ENCODE data around the gene TJP3. TPM values are rescaled to one million over a fixed set of nuclear protein-coding genes. Genes with fewer than 3 reads are reported as not detected.

TJP3 gene
- total and polyA plus RNA-seq, 10 of the 15 experiments (the other 5 are each of a cell fraction or from before 2014, with no cell fraction given): 0.04 to 1.2 (median 0.29) TPM; not detected in 6

GRCh38 chr19:3678188-3678587 is 30.0 kb upstream of the TJP3 start:
- no peak overlapping the region for H3K27ac ChIP-seq (ENCODE audit: control insufficient read depth, insufficient read depth)
- in situ Hi-C loops (cut with MboI) (no loop called here), intact Hi-C loops (cut with micrococcal nuclease; ENCODE audit: unreplicated experiment) (no loop called here)
- H3K4me1 ChIP-seq (ENCODE audit: control insufficient read depth, insufficient read depth, low read length): peaks cover 1% of the 10 kb centered on the region; the same call in 1 of the 2 replicates
- whole genome bisulfite sequencing (ENCODE audit: insufficient coverage, insufficient replicate concordance, low lambda C conversion rate, missing lambda C conversion rate): 70% methylated on average over 2 of the region's 3 CpGs
- H3K79me2 ChIP-seq (ENCODE audit: control insufficient read depth, insufficient read depth, low read length): no peaks in the 10 kb centered on the region
- RAD21 ChIA-PET (ENCODE audit: unreplicated experiment): no interaction called here
- H3K4me3 ChIP-seq: no peak overlapping the region
- no peak overlapping the region for H2AFZ ChIP-seq (ENCODE audit: control insufficient read depth, low read depth, low read length)
- FAIRE-seq: no peak
- ATAC-seq: no peak
- no peaks in the 10 kb centered on the region for H3K27me3 ChIP-seq (replicated peaks in 1 of 2; ENCODE audit: control insufficient read depth in 2 of 2, insufficient read depth in 2 of 2, low read length in 1 of 2)
- no peak for TF ChIP-seq SUZ12 (IDR thresholded peaks at IDR 0.05; ENCODE audit: unreplicated experiment)
- no peak for TF ChIP-seq ZSCAN29 (IDR thresholded peaks at IDR 0.05)
- no peak for TF ChIP-seq BHLHE40 (IDR thresholded peaks at IDR 0.05; ENCODE audit: borderline replicate concordance in 1 of 2, low read depth in 2 of 2, low read length in 1 of 2)
- TF ChIP-seq BCLAF1 (IDR thresholded peaks at IDR 0.05): no peak
- TF ChIP-seq ATF2 (IDR thresholded peaks at IDR 0.05; ENCODE audit: low read length): no peak
- no peak for TF ChIP-seq CEBPZ (IDR thresholded peaks at IDR 0.05; ENCODE audit: low read depth, low read length)
- no peak for TF ChIP-seq PAX8 (IDR thresholded peaks at IDR 0.05)
- TF ChIP-seq RB1 (IDR thresholded peaks at IDR 0.05; ENCODE audit: borderline replicate concordance): no peak
- TF ChIP-seq MYB (IDR thresholded peaks at IDR 0.05; ENCODE audit: borderline replicate concordance, low read depth, low read length): no peak
- TF ChIP-seq KLF5 (IDR thresholded peaks at IDR 0.05; ENCODE audit: partially characterized antibody): no peak
- TF ChIP-seq POLR2AphosphoS5 (IDR thresholded peaks at IDR 0.05; ENCODE audit: low read length): no peak
- TF ChIP-seq SIX5 (IDR thresholded peaks at IDR 0.05; ENCODE audit: low read depth, low read length, severe bottlenecking): no peak
- H3K9ac ChIP-seq (ENCODE audit: control insufficient read depth, insufficient read depth, low read length): no peak overlapping the region
- CTCF ChIA-PET: no interaction called here
- H3K9me3 ChIP-seq (replicated peaks; ENCODE audit: control insufficient read depth, insufficient read depth, low read length): no peaks in the 10 kb centered on the region
- SMC1A ChIA-PET (ENCODE audit: uncharacterized antibody, unreplicated experiment): no interaction called here
- POLR2A ChIA-PET: no interaction called here
- H3K36me3 ChIP-seq (ENCODE audit: control insufficient read depth in 2 of 2, insufficient read depth in 2 of 2, low read length in 1 of 2): no peaks in the 10 kb centered on the region; a peak in 1 of 4 replicates
- H3K4me2 ChIP-seq (ENCODE audit: control insufficient read depth, insufficient read depth): no peak overlapping the region
- no peak for DNase-seq (ENCODE audit: low read depth, low spot score)
- no peaks in the 10 kb centered on the region; the same call in 1 of the 2 replicates for H4K20me1 ChIP-seq (ENCODE audit: control insufficient read depth, insufficient read depth)
- BruUV-seq (replicated peaks): no TSS peak

Data from GM12878 (cell line).